K562 (cell line): ENCODE measurements around the gene REEP6. TPM values are rescaled to one million over a fixed set of nuclear protein-coding genes. Genes with fewer than 3 reads are reported as not detected.

Experiments
- ARID1B ChIP-seq: fragments of 450-650 bp; IDR thresholded peaks from 2 replicates; pipeline ENCODE4 v1.6.1; 2016; ENCODE audit warnings: antibody characterized with exemption, mild to moderate bottlenecking, inconsistent platforms
- CEBPG ChIP-seq, 3 experiments: fragments of 200-800 bp in 1 of 3; sonication (Bioruptor generic) in 1 of 3; sonication (generic) in 1 of 3; formaldehyde crosslinking in 1 of 3; IDR thresholded peaks in 2 of 3; conservative IDR thresholded peaks in 1 of 3; 2 replicates each; pipeline versions ENCODE4 v1.6.1 to v1.8.0; 2016 to 2022; ENCODE audit warnings: missing compliant biosample characterization in 2 of 3, missing genetic modification characterization in 2 of 3, mild to moderate bottlenecking in 1 of 3, missing genetic modification reagents in 1 of 3
- GATAD2B ChIP-seq: fragments of 450-650 bp; IDR thresholded peaks from 2 replicates; pipeline ENCODE4 v1.6.1; 2017; ENCODE audit warnings: mild to moderate bottlenecking, borderline replicate concordance
- KHSRP ChIP-seq: fragments of 450-650 bp; IDR thresholded peaks from 2 replicates; pipeline ENCODE4 v1.6.1; 2017
- MTA1 ChIP-seq: fragments of 450-650 bp; IDR thresholded peaks from 2 replicates; pipeline ENCODE4 v1.6.1; 2017; ENCODE audit warnings: borderline replicate concordance
- MTA3 ChIP-seq: fragments of 450-650 bp; formaldehyde crosslinking; IDR thresholded peaks from 2 replicates; pipeline ENCODE4 v1.6.1; 2017; ENCODE audit warnings: mild to moderate bottlenecking, borderline replicate concordance
- POLR2A ChIP-seq: fragments of 450-650 bp; conservative IDR thresholded peaks from 2 replicates; pipeline ENCODE4 v1.6.1; 2016
- SMAD1 ChIP-seq: fragments of 150-350 bp; IDR thresholded peaks from 2 replicates; pipeline ENCODE4 v1.6.1; 2014; ENCODE audit warnings: low read length, low read depth; ENCODE audit not compliant: partially characterized antibody
- SRSF3 ChIP-seq: fragments of 200-400 bp; formaldehyde crosslinking; IDR thresholded peaks from 2 replicates; pipeline ENCODE4 v1.6.1; 2016; ENCODE audit warnings: mild to moderate bottlenecking, low read length, moderate library complexity; ENCODE audit not compliant: insufficient read depth
- USF2 ChIP-seq: sonication (generic); formaldehyde crosslinking; IDR thresholded peaks from 2 replicates; pipeline ENCODE4 v1.5.0; 2020; ENCODE audit warnings: missing genetic modification reagents
- ZBTB1 ChIP-seq: sonication (generic); formaldehyde crosslinking; IDR thresholded peaks from 2 replicates; pipeline ENCODE4 v1.8.1; 2023; ENCODE audit warnings: missing genetic modification reagents, low read depth, mild to moderate bottlenecking, borderline replicate concordance
- ZBTB49 ChIP-seq: sonication (generic); formaldehyde crosslinking; IDR thresholded peaks from 2 replicates; pipeline ENCODE4 v1.8.0; 2022; ENCODE audit warnings: missing genetic modification reagents, mild to moderate bottlenecking, borderline replicate concordance
- ZKSCAN1 ChIP-seq: fragments of 150-350 bp; IDR thresholded peaks from 2 replicates; pipeline ENCODE4 v1.6.1; 2016; ENCODE audit warnings: low read depth, low read length
- ZNF134 ChIP-seq: fragments of 250-450 bp; sonication (Bioruptor Pico); conservative IDR thresholded peaks from 2 replicates; pipeline ENCODE4 v1.4.0; 2020
- ZNF263 ChIP-seq: sonication (generic); formaldehyde crosslinking; IDR thresholded peaks from 2 replicates; pipeline ENCODE4 v1.8.0; 2022; ENCODE audit warnings: mild to moderate bottlenecking, missing genetic modification reagents, borderline replicate concordance
- ZNF282 ChIP-seq: sonication (generic); formaldehyde crosslinking; IDR thresholded peaks from 2 replicates; pipeline ENCODE4 v1.8.1; 2023; ENCODE audit warnings: missing genetic modification reagents
- ZNF41 ChIP-seq: fragments of 250-450 bp; sonication (Bioruptor Pico); conservative IDR thresholded peaks from 2 replicates; pipeline ENCODE4 v1.4.0; 2020; ENCODE audit warnings: mild to moderate bottlenecking
- ZNF431 ChIP-seq: sonication (generic); formaldehyde crosslinking; IDR thresholded peaks from 2 replicates; pipeline ENCODE4 v1.8.0; 2022; ENCODE audit warnings: mild to moderate bottlenecking, missing genetic modification reagents
- polyA plus RNA-seq, 8 experiments: library from polyadenylated mRNA; depleted of rRNA in 4 of 8; stranded (reverse) in 5 of 8; unstranded in 3 of 8; fragments of >200 nt; fragmentation: Nextera tagmentation in 2 of 8; fragmentation: Illumina TruSeq in 1 of 8; extraction: Ambion mirVana in 2 of 8; extraction: Trizol in 1 of 8; gene quantifications; 2 replicates each; pipeline versions ENCODE4 v1.2.1 to v1.2.3, GENCODE V29; 2011 to 2014; ENCODE audit warnings: inconsistent platforms in 1 of 8, missing spikeins in 1 of 8
- total RNA-seq, 7 experiments: library from RNA; depleted of rRNA in 6 of 7; stranded (reverse); fragments of >200 nt in 6 of 7; fragmentation: Illumina TruSeq in 2 of 7; extraction: Trizol in 2 of 7; gene quantifications; 2 replicates each; pipeline versions ENCODE4 v1.2.1 to v1.2.3, GENCODE V29; 2011 to 2021; ENCODE audit warnings: low replicate concordance in 1 of 7
- TF ChIP-seq, protein P1 (sequence below): sonication (generic); formaldehyde crosslinking; IDR thresholded peaks from 2 replicates; pipeline ENCODE4 v1.8.0; 2022; ENCODE audit warnings: mild to moderate bottlenecking, missing genetic modification reagents
- TF ChIP-seq, protein P2 (sequence below): sonication (generic); formaldehyde crosslinking; IDR thresholded peaks from 2 replicates; pipeline ENCODE4 v1.8.0; 2022; ENCODE audit warnings: mild to moderate bottlenecking, low read depth, missing genetic modification reagents

The REEP6 gene
- total and polyA plus RNA-seq, 9 of the 15 experiments (the other 6 are each of a cell fraction or from before 2014, with no cell fraction given), result 1.2 to 64.2 (median 12.7) TPM

- TF ChIP-seq ARID1B (0 out of 2 replicates have a peak, but pooled peaks have one; percentile 8), SRSF3 (no peak), MTA3 (0 out of 2 replicates have a peak, but pooled peaks have one; percentile 32), ZBTB49 (no peak), ZNF134 (CRISPR knock-in tag) (no peak), ZKSCAN1 (0 out of 2 replicates have a peak, but pooled peaks have one; percentile 1), ZNF41 (CRISPR knock-in tag) (no peak), MTA1 (peak; percentile 53; the same call in 1 of the 2 replicates), ZBTB1 (CRISPR knock-in tag) (0 out of 2 replicates have a peak, but pooled peaks have one; percentile 31), ZNF431 (CRISPR knock-in tag) (no peak; the same call in 1 of the 2 replicates), POLR2A (peak; percentile 67), KHSRP (no peak), ZNF282 (CRISPR knock-in tag) (no peak), SMAD1 (peak; percentile 24), USF2 (CRISPR knock-in tag) (no peak), CEBPG (CRISPR knock-in tag; IDR thresholded peaks at IDR 0.05) (no peak), CEBPG (tag; conservative IDR thresholded peaks at IDR 0.05 in 1 of 2, IDR thresholded peaks at IDR 0.05 in 1 of 2) (no peak), GATAD2B (peak; percentile 37; the same call in 1 of the 2 replicates), ZNF263 (0 out of 2 replicates have a peak, but pooled peaks have one; percentile 17)
- TF ChIP-seq, protein P1, sequence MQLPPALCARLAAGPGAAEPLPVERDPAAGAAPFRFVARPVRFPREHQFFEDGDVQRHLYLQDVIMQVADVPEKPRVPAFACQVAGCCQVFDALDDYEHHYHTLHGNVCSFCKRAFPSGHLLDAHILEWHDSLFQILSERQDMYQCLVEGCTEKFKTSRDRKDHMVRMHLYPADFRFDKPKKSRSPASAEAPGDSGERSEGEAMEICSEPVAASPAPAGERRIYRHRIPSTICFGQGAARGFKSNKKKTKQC, result 0 out of 2 replicates have a peak, but pooled peaks have one; percentile 37
- TF ChIP-seq, protein P2, sequence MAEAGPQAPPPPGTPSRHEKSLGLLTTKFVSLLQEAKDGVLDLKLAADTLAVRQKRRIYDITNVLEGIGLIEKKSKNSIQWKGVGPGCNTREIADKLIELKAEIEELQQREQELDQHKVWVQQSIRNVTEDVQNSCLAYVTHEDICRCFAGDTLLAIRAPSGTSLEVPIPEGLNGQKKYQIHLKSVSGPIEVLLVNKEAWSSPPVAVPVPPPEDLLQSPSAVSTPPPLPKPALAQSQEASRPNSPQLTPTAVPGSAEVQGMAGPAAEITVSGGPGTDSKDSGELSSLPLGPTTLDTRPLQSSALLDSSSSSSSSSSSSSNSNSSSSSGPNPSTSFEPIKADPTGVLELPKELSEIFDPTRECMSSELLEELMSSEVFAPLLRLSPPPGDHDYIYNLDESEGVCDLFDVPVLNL, result 0 out of 2 replicates have a peak, but pooled peaks have one; percentile 60
Measured at GRCh38 chr19:1489463-1490310, 1.3 kb upstream of the REEP6 start (continued).
